Measurements from ENCODE around the gene PGAP1. TPM values are rescaled to one million over a fixed set of nuclear protein-coding genes. Genes with fewer than 3 reads are reported as not detected.
A peak's percentile ranks its signal among the peaks of the same experiment; 100 is the strongest.

PGAP1 gene
- polyA plus RNA-seq, 3 donors = 1.0 to 6.3 (median 2.2) TPM

- H3K27ac ChIP-seq (ENCODE audit: low read depth, low read length) = no peak overlapping the region
- 68 to 97% (median 92%) methylated on average over 5 of the region's 5 CpGs for WGBS, 3 donors
Measured at GRCh38 chr2:196954001-196954400, 27.5 kb upstream of the PGAP1 start.

GRCh38 chr2:196952936-196953335, 26.4 kb upstream of the PGAP1 start:
- H3K27ac ChIP-seq (ENCODE audit: low read depth, low read length) = no peak overlapping the region
- WGBS, 3 donors = 86 to 91% (median 90%) methylated on average over 2 of the region's 2 CpGs

- no peak overlapping the region for H3K27ac ChIP-seq (ENCODE audit: low read depth, low read length)
- WGBS, 3 donors = 63 to 72% (median 67%) methylated on average over 2 of the region's 2 CpGs
Measured at GRCh38 chr2:196951973-196952372, 25.5 kb upstream of the PGAP1 start.

- H3K27ac ChIP-seq (ENCODE audit: low read depth, low read length) = no peak overlapping the region
- 54 to 67% (median 61%) methylated on average over 5 of the region's 5 CpGs for WGBS, 3 donors
Measured at GRCh38 chr2:196949116-196949515, 22.6 kb upstream of the PGAP1 start.

DNA sequence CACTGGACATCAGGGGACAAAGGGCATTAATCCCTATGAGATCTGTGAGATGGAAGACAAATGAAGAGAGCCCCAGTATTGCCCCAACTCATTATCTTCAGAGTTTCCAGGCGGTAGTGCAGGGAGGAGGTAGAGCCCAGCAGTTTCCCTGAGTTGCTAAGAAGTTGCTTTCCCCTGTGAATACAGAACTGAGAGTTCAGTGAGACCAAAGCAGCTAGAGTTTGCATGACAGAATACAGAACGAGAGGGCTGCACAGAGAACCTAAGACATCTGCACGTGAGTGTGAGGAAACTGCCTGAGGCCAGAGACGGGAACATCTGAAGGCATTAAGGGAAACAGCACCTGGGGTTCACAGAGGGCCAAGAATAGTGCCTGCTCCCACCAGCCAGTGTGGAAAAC, 18.1 kb upstream of the PGAP1 start:
- H3K27ac ChIP-seq (ENCODE audit: low read depth, low read length) = no peak overlapping the region
- WGBS, 3 donors = 60 to 71% (median 70%) methylated on average over 4 of the region's 4 CpGs

DNA sequence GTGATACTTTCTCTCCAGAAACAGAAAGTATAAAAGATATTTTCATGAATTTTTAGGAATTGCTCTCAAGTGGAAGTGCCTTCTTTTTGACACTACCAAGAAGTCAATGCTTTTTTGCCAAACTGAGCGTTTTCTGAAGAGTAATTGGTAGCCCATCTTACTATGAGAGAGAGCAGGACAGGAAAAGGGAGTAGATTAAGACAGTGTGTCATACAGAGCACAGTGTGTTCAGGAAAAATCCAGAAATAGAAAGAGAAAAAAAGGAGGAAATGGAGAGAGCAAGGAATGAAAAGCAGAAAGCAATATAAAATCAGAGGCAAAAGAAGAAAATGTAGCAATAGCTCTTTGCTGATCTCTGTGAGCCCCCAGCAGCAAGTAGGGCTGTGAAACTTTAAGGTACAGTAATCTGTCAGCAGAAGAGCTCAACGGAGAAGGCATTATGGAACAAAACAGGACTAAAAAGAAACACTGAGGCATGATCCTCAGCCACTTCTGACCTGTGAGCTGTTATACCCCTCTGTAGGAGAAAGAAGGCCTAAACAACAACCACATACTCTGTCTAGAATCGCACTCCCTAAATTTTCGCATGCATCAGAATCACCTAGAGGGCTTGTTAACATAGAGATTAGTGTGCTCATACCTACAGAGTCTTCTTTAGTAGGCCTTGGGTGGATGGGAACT, 15.0 kb upstream of the PGAP1 start:
- WGBS, 3 donors = 79 to 85% (median 82%) methylated on average over 4 of the region's 4 CpGs
- no peak overlapping the region for H3K27ac ChIP-seq (ENCODE audit: low read depth, low read length)

DNA sequence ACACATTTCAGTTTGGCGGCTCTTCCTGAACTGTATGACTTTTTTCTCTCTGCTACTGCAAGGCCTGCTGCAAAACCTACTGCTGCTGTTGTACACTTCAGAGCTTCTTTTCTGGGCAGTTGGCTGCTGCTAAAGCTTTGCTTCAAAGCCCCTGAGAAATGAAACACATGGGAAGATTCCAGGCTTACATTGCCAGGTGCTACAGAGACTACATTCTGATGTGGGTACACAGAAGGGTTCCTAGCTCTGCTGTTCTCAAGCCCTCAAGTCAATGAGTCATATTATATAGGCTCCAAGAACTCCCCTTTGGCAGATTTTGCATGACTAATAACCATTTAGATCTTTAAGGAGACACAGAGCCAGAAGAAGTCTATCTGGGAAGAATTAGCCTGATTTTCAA, 12.9 kb upstream of the PGAP1 start:
- WGBS, 3 donors = 48 to 98% (median 97%) methylated on average over 1 of the region's 1 CpG

GRCh38 chr2:196935432-196935831, 8.9 kb upstream of the PGAP1 start:
- 61 to 74% (median 68%) methylated on average over 2 of the region's 2 CpGs for WGBS, 3 donors
- H3K27ac ChIP-seq (ENCODE audit: low read depth, low read length) = no peak overlapping the region

More for the DNA sequence above, 12.9 kb upstream of the PGAP1 start:
- no peak overlapping the region for H3K27ac ChIP-seq (ENCODE audit: low read depth, low read length)

DNA sequence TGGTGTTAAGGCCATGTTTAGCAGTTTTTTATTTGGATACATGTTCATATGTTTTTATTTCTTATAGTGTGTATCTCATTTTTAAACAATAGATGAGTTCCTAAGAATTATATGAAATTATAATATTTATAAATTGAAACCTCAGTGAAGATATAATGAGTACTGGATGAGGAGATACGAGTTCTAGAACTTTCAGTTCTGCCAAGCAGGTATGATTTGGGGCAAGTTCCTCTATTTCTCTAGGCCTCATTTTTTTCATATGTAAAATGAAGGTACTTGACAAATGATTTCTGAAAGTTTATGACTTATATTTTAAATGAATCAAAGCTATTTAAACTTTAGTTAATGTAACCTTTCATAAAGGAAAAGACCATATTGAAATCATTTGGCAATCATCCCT, 8.2 kb upstream of the PGAP1 start:
- 85 to 93% (median 90%) methylated on average over 1 of the region's 1 CpG for whole genome bisulfite sequencing, 3 donors
- H3K27ac ChIP-seq (ENCODE audit: low read depth, low read length) = no peak overlapping the region

GRCh38 chr2:196931555-196931954, 5.0 kb upstream of the PGAP1 start:
- WGBS, 3 donors = 78 to 90% (median 88%) methylated on average over 2 of the region's 2 CpGs
- H3K27ac ChIP-seq (ENCODE audit: low read depth, low read length) = no peak overlapping the region

GRCh38 chr2:196927376-196928225, 1.1 kb upstream of the PGAP1 start:
- WGBS, 3 donors = 9 to 11% (median 10%) methylated on average over 22 of the region's 22 CpGs
- no peak overlapping the region for H3K27ac ChIP-seq (ENCODE audit: low read depth, low read length)

- 0% methylated on average over 37 of the region's 37 CpGs for WGBS, 3 donors
- peak overlapping the region; percentile 64 for H3K27ac ChIP-seq (ENCODE audit: low read depth, low read length)
Measured at GRCh38 chr2:196925768-196926561, 542 bp downstream of the PGAP1 start.

GRCh38 chr2:196925051-196925767, 1.3 kb downstream of the PGAP1 start:
- H3K27ac ChIP-seq (ENCODE audit: low read depth, low read length) = no peak overlapping the region
- 17 to 29% (median 26%) methylated on average over 11 of the region's 11 CpGs for WGBS, 3 donors

DNA sequence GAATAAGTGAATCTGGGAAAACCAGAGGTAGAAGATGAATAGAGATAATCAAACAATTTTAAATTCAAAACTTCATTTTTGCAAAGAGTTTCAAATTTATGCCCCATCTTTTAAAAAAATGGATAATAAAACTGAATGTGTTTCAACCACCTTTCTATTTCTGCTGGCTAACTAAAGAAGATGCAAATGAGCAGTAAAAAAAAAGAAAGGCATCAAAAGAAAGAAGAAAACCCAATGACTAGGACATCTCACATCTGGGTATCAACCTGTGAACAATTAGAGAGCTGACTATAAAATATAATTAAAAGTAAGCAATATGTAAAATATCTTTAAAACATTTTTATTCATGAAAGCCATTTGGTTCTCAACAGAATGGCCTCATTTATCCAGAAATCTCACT, 2.5 kb downstream of the PGAP1 start:
- no peak overlapping the region for H3K27ac ChIP-seq (ENCODE audit: low read depth, low read length)

DNA sequence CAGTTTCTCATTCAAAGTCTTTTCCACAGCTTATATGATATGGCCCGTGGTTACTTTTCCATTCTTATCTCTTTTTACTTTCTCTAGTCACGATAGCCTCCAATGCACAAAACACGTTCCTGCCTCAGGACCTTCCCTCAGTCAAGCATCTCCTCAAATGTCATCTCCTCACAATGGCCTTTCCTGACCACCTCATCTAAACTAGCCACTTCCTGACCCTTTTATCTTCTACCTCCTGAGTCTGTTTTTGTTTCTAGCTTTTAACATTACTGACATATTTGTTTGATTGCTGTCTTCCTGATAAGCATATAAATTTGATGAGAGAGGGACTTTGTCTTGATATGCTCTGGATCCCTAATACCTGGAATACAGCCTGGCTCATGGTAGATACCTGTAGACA, 7.6 kb downstream of the PGAP1 start:
- WGBS, 3 donors = 86 to 95% (median 94%) methylated on average over 3 of the region's 3 CpGs
- H3K27ac ChIP-seq (ENCODE audit: low read depth, low read length) = no peak overlapping the region

- no peak overlapping the region for H3K27ac ChIP-seq (ENCODE audit: low read depth, low read length)
Measured at GRCh38 chr2:196917802-196918201, 8.7 kb downstream of the PGAP1 start.

DNA sequence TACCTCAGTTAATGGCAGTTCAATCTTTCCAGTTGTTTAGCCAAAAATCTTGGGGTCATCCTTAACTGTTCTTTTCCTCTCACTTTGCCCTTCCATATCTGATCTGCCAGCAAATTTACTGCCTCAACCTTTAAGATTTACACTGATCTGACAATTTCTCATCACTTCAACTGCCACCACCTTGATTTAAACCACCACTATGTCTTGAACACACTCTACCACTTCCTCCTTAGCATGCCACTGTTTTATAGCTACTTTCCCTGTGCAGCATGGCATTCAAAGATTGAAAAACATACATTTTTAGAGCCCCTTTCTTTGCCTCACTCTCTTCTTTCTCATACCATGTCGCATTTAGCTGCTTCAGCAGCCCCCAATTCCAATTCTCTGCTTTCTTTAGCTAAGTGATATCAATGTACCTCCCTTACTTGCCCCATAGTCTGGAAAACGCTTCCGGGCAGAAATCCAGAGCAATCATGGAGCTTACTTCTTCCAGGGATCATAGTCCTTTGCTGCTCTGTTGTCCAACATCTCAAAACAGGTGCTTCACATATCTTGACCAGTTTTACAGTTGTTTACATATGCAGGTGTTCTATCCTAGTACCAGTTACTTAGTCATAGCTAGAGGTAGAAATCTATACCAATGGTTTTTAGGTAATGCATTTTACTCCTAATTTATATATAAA, 10.9 kb downstream of the PGAP1 start:
- WGBS, 3 donors = 93 to 95% (median 94%) methylated on average over 3 of the region's 3 CpGs
- H3K27ac ChIP-seq (ENCODE audit: low read depth, low read length) = no peak overlapping the region

DNA sequence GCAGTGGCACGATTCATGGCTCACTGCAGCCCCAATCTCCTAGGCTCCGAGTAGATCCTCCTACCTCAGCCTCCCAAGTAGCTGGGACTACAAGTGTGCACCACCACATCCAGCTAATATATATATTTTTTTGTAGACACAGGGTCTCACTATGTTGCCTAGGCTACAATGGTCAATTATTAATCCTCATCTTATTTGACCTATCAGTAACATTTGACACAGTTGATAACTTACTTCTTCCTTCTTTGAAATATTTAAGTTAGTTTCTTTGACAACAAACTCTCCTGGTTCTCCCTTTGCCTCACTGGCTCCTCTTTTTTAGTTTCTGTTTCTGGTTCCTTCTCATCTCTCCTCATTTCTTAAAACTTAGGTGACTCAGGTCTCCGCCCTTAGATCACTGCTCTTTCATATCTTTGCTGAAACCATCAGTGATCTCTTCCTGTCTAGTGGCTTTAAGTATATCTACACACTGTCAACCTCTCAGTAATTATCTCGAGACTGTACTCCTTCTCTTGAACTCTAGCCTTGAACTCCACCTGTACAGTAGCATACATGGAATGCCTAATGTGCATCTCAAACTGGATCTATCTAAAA, 11.5 kb downstream of the PGAP1 start:
- no peak overlapping the region for H3K27ac ChIP-seq (ENCODE audit: low read depth, low read length)
- WGBS, 3 donors = 89 to 92% (median 91%) methylated on average over 4 of the region's 4 CpGs
